GM18873 (cell line): ENCODE data around the gene EDEM2.
"Not testable (repeated sequence)": the region's sequence is repeated elsewhere in the genome, so short reads cannot be mapped to it uniquely, and the experiment has no call there.

Experiments used
- ATAC-seq: cut with Tn5 transposase; IDR thresholded peaks from one replicate; pipeline ENCODE4 v1.9.1; 2021; ENCODE audit warnings: mild to moderate bottlenecking, moderate library complexity, moderate number of reproducible peaks; ENCODE audit not compliant: unreplicated experiment, low FRiP score

The EDEM2 gene

GRCh38 chr20:35091816-35092523 is 55.2 kb downstream of the EDEM2 start:
- ATAC-seq: no peak

- no peak for ATAC-seq
Measured at GRCh38 chr20:35088231-35089145, 58.6 kb downstream of the EDEM2 start.

DNA sequence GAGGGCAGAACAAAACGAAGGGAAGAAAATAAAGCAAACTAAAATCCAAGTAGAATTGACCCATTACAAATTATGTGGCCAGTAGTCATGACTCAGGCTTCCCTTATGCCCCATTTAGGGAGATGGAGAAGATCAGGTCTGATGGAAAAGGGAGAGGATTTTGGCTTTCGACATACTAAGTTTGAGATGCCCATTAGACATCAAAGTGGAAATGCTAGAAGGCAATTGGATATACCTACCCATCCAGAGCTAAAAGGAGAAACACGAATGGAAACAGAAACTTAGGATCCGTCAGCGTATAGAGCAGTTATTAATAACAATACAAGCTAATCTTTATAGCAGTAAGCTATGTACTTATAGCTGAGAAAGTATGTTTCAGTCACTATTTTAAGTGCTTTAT is 59.3 kb downstream of the EDEM2 start:
- ATAC-seq: no peak

DNA sequence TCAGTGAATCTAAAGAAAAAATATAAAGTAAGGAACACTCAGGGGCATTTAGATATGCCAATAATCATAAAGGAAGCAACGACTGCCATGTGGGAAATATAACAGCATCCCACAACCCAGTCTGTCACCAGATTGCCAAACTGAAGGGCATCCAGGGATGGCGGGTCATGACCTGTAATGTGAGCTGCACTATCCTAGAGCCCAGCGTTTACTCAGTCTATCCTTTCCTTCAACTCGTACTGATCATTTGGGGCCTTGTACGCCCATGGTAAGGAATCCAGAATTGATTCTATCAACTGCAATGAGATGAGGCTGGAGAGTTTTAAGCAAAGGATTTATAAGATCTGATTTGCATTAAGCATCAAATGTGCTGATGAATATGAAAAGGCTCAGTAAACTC is 59.8 kb downstream of the EDEM2 start:
- ATAC-seq: no peak

DNA sequence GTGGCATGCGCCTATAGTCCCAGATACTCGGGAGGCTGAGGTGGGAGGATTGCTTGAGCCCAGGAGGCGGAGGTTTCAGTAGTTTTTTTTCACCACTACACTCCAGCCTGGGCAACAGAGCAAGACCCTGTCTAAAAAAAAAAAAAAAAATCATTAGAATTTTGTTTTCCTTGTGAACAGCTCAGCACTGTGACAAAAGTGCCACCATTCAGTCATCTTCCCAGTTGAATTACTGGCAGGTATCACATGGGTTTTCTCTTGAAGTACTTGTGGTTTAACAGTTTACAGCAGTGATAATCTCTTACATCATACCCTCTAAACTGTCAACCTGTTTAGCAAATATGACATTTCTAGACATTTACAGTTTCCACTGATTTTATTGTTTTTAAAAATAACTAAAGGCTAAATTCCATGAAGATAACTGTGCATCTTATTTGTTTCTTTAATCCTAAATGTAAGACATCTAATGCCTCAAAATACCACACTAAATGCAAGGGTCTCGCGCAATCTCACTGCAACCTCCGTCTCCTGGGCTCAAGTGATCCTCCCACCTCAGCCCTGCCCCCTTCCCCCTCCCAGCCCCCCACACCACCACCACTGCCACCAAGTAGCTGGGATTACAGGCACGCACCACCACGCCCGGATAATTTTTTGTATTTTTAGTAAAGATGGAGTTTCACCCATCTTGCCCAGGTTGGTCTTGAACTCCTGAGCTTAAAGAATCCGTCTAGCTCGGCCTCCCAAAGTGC is 61.5 kb downstream of the EDEM2 start:
- ATAC-seq: no peak

- no peak for ATAC-seq
Measured at GRCh38 chr20:35084998-35085397, 62.1 kb downstream of the EDEM2 start.

- not testable (repeated sequence) for ATAC-seq
Measured at GRCh38 chr20:35080348-35080642, 66.8 kb downstream of the EDEM2 start.

GRCh38 chr20:35079472-35080347 is 67.4 kb downstream of the EDEM2 start:
- no peak for ATAC-seq

GRCh38 chr20:35077872-35078271 is 69.3 kb downstream of the EDEM2 start:
- no peak for ATAC-seq

DNA sequence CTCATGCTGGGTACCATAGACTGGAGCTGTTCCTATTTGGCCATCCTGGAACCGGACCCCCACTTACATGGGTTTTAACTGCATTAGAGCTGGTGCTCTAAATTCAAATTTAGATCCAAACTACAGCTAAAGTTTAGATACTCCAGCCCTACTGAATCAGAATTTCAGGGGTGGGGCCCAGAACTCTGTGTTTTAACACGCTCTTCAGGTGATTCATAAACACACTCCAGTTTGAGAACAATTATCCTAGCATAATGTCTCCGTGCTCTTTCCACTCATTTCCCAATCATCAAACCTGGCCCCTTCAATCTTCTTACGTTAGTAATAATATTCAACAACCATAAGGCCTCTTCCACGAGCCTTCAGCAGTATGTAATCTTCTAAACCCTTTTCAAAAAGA is 69.8 kb downstream of the EDEM2 start:
- ATAC-seq: no peak

GRCh38 chr20:35071436-35072153 is 75.5 kb downstream of the EDEM2 start:
- ATAC-seq: not testable (repeated sequence)

- no peak for ATAC-seq
Measured at GRCh38 chr20:35066194-35066593, 80.9 kb downstream of the EDEM2 start.
